SK-N-MC (cell line): ENCODE results near the gene BRIP1.

ENCODE experiments used
- EZH2 ChIP-seq: fragments of 200-600 bp; sonication (generic); IDR thresholded peaks from one replicate; pipeline ENCODE4 v1.6.1; 2017; ENCODE audit warnings: antibody characterized with exemption
- POLR2AphosphoS5 ChIP-seq: IDR thresholded peaks from 2 replicates; pipeline ENCODE4 v1.6.1; 2012; ENCODE audit warnings: mild to moderate bottlenecking, low read depth, low read length, borderline replicate concordance

- no peak for TF ChIP-seq POLR2AphosphoS5
- TF ChIP-seq EZH2, result no peak
Measured at GRCh38 chr17:61869138-61869537, 5.8 kb upstream of the BRIP1 start.
